ENCODE measurements around the gene KRT38. TPM values are rescaled to one million over a fixed set of nuclear protein-coding genes. Genes with fewer than 3 reads are reported as not detected.
"Not testable (repeated sequence)": the region's sequence is repeated elsewhere in the genome, so short reads cannot be mapped to it uniquely, and the experiment has no call there.

Gene KRT38
- total RNA-seq, 2 experiments from 2014 or later, result not detected

DNA sequence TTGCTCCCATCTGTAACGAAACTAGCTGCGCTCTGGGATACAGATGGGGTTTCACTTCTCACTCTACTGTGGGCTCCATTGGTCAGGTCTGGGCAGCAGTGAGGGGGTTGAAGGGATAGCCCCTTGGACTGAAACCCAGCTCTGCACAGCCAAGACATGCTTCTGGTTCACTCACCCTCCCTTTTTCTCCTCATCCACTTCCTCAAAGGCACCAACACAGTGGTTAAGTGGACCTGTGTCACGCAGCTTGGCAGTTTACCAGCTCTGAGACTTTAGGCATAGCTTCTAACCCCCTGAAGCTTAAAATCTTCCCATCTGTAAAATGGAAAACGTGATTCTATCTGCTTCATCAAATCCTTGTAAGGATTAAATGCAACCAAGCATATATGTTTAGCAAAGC, 11.5 kb upstream of the KRT38 start:
- CTCF ChIA-PET, result no interaction called here
- DNase-seq (no peak), ATAC-seq (no peak)
- Mint-ChIP-seq H3K9me3 (ENCODE audit: low read depth) (no peaks in the 10 kb centered on the region), H3K4me1 (no peaks in the 10 kb centered on the region), H3K27ac (no peak overlapping the region), H3K36me3 (no peaks in the 10 kb centered on the region), H3K27me3 (peaks cover 10% of the 10 kb centered on the region), H3K4me3 (no peak overlapping the region)

DNA sequence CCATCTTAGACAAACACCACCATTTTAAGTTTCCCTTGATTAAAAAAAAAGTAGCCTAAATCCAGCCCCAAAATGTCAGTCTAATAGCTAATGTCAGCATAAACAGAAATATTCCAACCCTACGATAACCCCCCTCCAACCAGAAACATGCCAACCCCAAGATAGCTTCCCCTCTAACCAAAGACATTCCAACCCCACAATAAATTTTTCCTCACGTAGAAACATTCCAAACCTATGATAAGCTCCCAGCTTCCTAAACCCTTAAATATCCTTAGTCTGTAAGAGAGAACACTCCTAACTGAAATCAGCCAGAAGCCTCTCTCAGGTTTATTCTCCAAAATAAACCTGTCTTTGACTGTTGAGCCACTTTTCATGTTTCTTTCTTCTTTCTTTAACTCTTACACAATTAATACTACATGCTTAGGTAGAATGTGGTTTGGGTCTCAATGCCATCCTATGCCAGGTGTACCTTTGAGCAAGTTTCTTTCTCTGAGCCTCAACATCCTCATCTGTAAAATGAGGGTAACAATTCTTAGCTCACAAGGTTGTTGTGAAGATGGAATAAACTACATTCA, 10.5 kb upstream of the KRT38 start:
- H3K4me3 Mint-ChIP-seq, result no peak overlapping the region
- DNase-seq, result no peak
- no peaks in the 10 kb centered on the region for H3K9me3 Mint-ChIP-seq (ENCODE audit: low read depth)
- H3K27ac Mint-ChIP-seq, result no peak overlapping the region
- no peaks in the 10 kb centered on the region for H3K36me3 Mint-ChIP-seq
- H3K27me3 Mint-ChIP-seq, result peaks cover 10% of the 10 kb centered on the region
- ATAC-seq, result no peak
- no peaks in the 10 kb centered on the region for H3K4me1 Mint-ChIP-seq
- CTCF ChIA-PET, result interaction anchor here (1.1 kb wide), 1 partner anchor 197 kb away, joined by 3 read pairs; no protein-coding TSS in a partner anchor

DNA sequence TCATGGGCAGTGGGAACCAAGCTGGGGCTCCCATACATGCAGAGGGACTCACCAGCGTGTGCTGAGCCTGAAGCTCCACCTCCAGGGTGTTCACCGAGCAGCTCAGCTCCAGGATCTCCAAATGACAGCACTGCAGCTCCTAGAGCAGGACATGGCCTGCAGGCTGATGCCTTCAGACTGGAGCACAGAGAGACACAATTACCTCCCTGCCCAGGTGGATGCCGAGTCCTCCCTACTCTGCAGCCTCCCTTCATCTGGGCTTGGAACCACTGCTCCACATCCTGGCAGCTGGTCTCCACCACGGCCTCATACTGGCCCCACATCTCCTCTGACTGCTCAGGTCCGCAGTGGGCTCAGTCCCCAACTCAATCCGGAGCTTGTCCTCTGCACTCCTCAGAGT, 8.2 kb upstream of the KRT38 start:
- no peak for DNase-seq
- no peak overlapping the region for H3K4me3 Mint-ChIP-seq
- peaks cover 13% of the 10 kb centered on the region for H3K27me3 Mint-ChIP-seq
- CTCF ChIA-PET, result no interaction called here
- H3K4me1 Mint-ChIP-seq, result no peaks in the 10 kb centered on the region
- ATAC-seq, result no peak
- H3K27ac Mint-ChIP-seq, result no peak overlapping the region
- no peaks in the 10 kb centered on the region for H3K36me3 Mint-ChIP-seq
- no peaks in the 10 kb centered on the region for H3K9me3 Mint-ChIP-seq (ENCODE audit: low read depth)

DNA sequence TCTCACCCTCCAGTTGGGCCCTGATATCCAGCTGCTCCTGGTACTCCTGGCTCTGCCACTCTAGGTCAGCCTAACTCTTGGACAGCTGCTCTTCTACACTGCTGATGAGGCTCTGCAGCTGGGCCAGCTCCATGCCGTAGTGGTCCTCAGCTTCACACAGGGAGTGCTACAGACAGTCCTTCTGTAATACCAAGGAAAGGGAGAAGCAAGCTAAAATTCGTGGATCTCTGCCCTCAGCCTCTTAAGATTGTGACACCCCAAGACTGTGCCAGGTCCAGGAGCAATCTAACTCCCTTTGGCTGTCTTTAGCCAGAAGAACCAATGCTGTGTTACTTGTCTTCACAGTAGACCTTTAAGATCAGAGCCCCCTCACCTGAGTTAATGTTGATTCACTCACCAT, 7.7 kb upstream of the KRT38 start:
- Mint-ChIP-seq H3K9me3 (ENCODE audit: low read depth) (no peaks in the 10 kb centered on the region), H3K4me3 (no peak overlapping the region)
- CTCF ChIA-PET, result no interaction called here

DNA sequence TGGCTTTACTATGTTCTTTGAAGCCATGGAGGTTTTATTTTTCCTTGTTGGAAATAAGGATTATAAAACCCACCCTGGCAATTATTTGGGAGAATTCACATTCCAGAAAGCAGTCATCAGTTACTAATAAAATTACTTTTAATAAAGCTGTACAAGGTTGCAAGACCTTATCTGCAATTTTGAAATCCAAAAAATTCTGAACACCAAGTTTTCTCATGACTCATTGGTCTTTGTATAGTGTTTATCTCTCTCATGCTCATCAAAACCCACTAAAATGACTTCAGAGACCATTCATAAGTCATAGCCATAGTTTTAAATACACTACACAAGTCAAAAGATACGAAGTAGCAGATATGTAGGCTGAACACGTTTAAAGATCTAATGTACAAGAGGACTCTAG, 6.0 kb upstream of the KRT38 start:
- no peak overlapping the region for H3K4me3 Mint-ChIP-seq
- no peaks in the 10 kb centered on the region for H3K9me3 Mint-ChIP-seq (ENCODE audit: low read depth)
- no peaks in the 10 kb centered on the region for H3K4me1 Mint-ChIP-seq
- H3K36me3 Mint-ChIP-seq, result no peaks in the 10 kb centered on the region
- CTCF ChIA-PET, result no interaction called here
- no peak overlapping the region for H3K27ac Mint-ChIP-seq
- peaks cover 28% of the 10 kb centered on the region for H3K27me3 Mint-ChIP-seq
- DNase-seq (no peak), ATAC-seq (no peak)

More for the DNA sequence above, 7.7 kb upstream of the KRT38 start:
- Mint-ChIP-seq H3K27ac (no peak overlapping the region), H3K4me1 (no peaks in the 10 kb centered on the region), H3K27me3 (peaks cover 15% of the 10 kb centered on the region), H3K36me3 (no peaks in the 10 kb centered on the region)
- DNase-seq (no peak), ATAC-seq (no peak)

DNA sequence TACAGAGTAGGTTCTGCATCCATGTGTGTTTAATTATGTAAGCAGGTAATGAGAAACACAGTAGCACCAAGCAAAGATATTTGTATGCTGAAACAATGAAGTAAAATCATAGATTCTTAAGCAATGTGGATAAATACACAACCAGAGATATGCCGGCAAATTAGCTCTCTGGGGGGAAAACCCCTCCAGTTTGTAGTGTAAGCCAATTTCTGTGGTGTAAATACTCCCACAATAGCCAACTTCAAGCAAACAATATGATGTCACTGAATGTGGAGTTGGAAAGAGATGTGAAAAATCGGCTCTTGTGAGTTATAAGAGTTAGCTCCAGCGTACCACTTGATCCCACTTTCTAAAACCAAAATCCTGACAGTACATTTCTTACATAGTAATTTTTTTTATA, 3.9 kb upstream of the KRT38 start:
- Mint-ChIP-seq H3K27me3 (peaks cover 27% of the 10 kb centered on the region), H3K27ac (no peak overlapping the region)
- DNase-seq, result no peak

DNA sequence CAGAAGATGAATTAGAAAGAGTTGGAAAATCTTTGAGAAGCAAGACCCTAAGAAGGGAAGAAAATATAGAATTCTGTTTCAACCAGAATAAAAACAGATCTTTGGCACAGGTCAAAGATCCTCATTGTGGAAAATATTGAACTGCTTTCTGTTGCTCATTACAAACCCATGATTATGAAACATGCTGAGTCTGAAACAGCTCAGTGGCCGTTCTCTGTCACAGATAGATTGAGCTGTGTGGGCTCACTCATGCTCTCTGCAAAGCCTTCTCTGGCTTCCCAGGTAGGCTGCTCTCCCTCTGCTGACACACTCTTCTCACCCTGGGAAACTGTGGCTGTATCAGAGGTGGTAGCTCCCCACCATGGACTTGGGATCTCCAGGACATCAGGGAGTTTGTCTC, 3.4 kb upstream of the KRT38 start:
- DNase-seq (no peak), ATAC-seq (no peak)
- Mint-ChIP-seq H3K9me3 (ENCODE audit: low read depth) (no peaks in the 10 kb centered on the region), H3K4me3 (no peak overlapping the region), H3K36me3 (no peaks in the 10 kb centered on the region), H3K4me1 (no peaks in the 10 kb centered on the region), H3K27ac (no peak overlapping the region), H3K27me3 (peaks cover 27% of the 10 kb centered on the region)
- CTCF ChIA-PET, result no interaction called here

More for the DNA sequence above, 3.9 kb upstream of the KRT38 start:
- CTCF ChIA-PET, result no interaction called here
- Mint-ChIP-seq H3K36me3 (no peaks in the 10 kb centered on the region), H3K4me3 (no peak overlapping the region), H3K9me3 (ENCODE audit: low read depth) (no peaks in the 10 kb centered on the region), H3K4me1 (no peaks in the 10 kb centered on the region)
- ATAC-seq, result no peak

DNA sequence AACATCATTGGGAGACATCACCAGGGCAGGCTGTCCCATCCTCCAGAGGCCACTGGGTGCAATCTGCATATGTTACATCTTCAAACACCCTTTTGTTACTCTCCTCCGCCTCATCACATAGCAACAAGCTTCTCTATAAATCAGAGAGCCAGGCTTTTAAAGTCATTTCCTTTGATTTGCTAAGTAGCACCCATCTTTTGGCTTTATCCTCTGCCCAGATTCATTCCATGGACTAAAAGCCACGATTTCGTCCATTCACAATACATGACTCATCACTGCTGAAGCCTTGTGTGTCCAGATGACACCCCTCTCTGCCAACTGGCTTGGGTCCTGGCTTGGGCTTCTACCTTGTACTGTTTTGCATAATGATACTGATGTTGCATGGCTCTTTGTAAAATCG, 2.0 kb upstream of the KRT38 start:
- Mint-ChIP-seq H3K27me3 (peaks cover 27% of the 10 kb centered on the region), H3K27ac (no peak overlapping the region), H3K9me3 (ENCODE audit: low read depth) (no peaks in the 10 kb centered on the region), H3K4me1 (no peaks in the 10 kb centered on the region), H3K4me3 (no peak overlapping the region), H3K36me3 (no peaks in the 10 kb centered on the region)
- no peak for DNase-seq
- CTCF ChIA-PET, result no interaction called here
- ATAC-seq, result no peak

DNA sequence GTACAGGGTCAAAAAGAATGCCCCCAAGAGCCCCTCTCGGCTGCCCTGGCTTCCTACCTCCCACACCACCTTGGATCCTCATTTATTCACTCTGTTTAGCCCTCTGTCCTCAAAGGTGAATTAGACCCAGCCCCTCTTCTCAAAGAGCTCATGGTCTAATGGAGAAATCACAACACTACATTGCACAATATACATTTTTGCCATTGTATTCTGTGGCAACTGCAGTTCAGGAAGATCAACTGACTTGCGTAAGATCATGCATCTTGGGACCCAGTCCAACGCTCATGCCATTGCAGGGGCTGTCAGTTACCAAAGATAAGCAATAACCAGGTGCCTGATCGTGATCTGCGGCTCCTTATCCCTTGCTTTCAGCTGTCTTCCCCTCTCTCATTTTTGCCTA, 1.4 kb downstream of the KRT38 start:
- Mint-ChIP-seq H3K4me3 (no peak overlapping the region), H3K36me3 (no peaks in the 10 kb centered on the region), H3K4me1 (no peaks in the 10 kb centered on the region), H3K27ac (no peak overlapping the region), H3K9me3 (ENCODE audit: low read depth) (no peaks in the 10 kb centered on the region), H3K27me3 (peaks cover 24% of the 10 kb centered on the region)
- ATAC-seq (no peak), DNase-seq (no peak)
- CTCF ChIA-PET, result interaction anchor here (0.7 kb wide), 1 partner anchor 438 kb away, joined by 3 read pairs; no protein-coding TSS in a partner anchor

DNA sequence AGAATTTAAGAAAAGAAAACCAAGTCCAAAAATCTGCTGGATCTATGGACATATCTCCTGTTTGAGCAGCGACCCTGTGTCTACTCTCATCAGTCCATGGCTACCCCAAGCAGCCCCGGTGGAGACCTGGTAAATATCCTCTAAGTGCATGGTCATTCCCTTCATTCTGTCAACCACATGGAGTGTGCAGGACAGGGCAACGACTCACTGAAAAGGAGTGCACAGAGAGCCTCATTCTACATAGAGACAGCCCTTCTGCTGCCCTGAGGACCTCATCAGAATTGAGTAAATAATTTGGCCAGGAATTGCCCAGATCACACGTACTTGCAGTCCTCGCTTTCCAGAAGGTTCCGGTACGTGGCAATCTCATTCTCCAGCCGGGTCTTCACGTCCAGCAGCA, 3.0 kb downstream of the KRT38 start:
- no peaks in the 10 kb centered on the region for H3K36me3 Mint-ChIP-seq
- no peak overlapping the region for H3K4me3 Mint-ChIP-seq
- CTCF ChIA-PET, result no interaction called here
- ATAC-seq, result no peak
- no peak overlapping the region for H3K27ac Mint-ChIP-seq
- no peaks in the 10 kb centered on the region for H3K4me1 Mint-ChIP-seq
- H3K27me3 Mint-ChIP-seq, result peaks cover 16% of the 10 kb centered on the region
- H3K9me3 Mint-ChIP-seq (ENCODE audit: low read depth), result no peaks in the 10 kb centered on the region
- DNase-seq, result no peak

DNA sequence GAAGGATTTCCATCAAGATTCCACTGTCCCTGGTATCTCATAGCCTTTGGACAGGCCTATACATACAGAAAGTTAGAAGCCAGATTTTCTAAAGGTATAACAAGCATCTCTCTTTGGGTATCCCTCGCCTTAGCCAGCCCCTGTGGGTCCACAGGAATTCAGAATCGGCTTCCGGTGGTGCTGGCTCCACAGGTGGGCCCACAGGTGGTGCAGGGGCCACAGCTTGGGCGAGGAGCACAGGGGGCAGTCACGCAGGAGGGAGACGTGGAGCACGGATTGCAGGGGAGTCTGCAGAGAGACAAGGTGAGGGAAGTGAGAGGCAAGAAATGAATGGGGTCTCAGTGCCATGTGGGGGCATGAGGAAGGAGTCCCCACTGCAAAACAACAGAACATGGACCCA, 3.5 kb downstream of the KRT38 start:
- H3K27ac Mint-ChIP-seq, result no peak overlapping the region
- no peaks in the 10 kb centered on the region for H3K9me3 Mint-ChIP-seq (ENCODE audit: low read depth)
- no peak overlapping the region for H3K4me3 Mint-ChIP-seq
- H3K27me3 Mint-ChIP-seq, result peaks cover 13% of the 10 kb centered on the region
- no peaks in the 10 kb centered on the region for H3K36me3 Mint-ChIP-seq
- CTCF ChIA-PET, result no interaction called here
- no peaks in the 10 kb centered on the region for H3K4me1 Mint-ChIP-seq
- no peak for DNase-seq
- no peak for ATAC-seq

DNA sequence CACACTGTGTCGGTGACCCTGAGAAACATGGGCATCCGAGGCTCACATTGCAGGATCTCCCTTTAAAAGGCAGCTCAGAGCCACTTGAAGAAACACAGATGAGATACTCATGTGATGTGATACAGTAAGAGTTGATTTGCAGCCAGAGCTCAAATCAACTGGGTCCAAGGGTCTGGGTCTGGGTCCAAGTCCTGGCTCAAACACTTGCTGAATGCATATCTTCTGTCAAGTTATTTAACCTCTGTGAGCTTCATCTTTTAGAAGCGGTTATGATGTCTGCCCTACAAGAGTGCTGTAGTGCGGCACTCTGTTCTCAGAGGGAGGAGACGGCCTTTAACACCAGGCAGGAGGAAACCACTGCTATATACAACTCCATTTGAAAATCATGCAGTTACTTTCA, 6.4 kb downstream of the KRT38 start:
- Mint-ChIP-seq H3K4me1 (no peaks in the 10 kb centered on the region), H3K9me3 (ENCODE audit: low read depth) (no peaks in the 10 kb centered on the region), H3K4me3 (no peak overlapping the region), H3K36me3 (no peaks in the 10 kb centered on the region), H3K27ac (no peak overlapping the region), H3K27me3 (peaks cover 6% of the 10 kb centered on the region)
- CTCF ChIA-PET, result interaction anchor here (1.0 kb wide), 1 partner anchor 104 kb away, joined by 4 read pairs; no protein-coding TSS in a partner anchor
- ATAC-seq (no peak), DNase-seq (no peak)

DNA sequence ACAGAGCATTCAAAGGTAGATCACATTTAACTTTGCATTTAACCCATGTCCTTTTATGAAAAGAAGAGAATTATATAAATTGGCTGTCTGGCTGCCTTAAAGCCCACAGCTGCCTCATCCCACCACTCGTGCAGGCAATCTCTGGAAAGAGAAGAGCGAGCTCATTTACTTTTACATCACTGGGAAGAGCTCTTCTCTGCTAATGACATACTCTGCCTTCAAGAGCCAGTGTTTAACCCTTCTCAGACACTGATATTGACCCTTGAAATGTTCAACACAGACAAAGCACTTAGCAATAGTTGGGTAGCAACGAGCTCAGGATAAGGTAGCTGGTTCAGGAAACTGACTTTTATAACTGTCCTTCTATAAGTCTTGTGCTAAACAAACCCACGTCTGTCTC, 6.8 kb downstream of the KRT38 start:
- no peaks in the 10 kb centered on the region for H3K36me3 Mint-ChIP-seq
- no peaks in the 10 kb centered on the region for H3K9me3 Mint-ChIP-seq (ENCODE audit: low read depth)
- ATAC-seq (no peak), DNase-seq (no peak)
- no peak overlapping the region for H3K27ac Mint-ChIP-seq
- CTCF ChIA-PET, result interaction anchor here (0.6 kb wide), 1 partner anchor 563 kb away, joined by 3 read pairs; no protein-coding TSS in a partner anchor
- peaks cover 6% of the 10 kb centered on the region for H3K27me3 Mint-ChIP-seq
- no peaks in the 10 kb centered on the region for H3K4me1 Mint-ChIP-seq
- H3K4me3 Mint-ChIP-seq, result no peak overlapping the region

DNA sequence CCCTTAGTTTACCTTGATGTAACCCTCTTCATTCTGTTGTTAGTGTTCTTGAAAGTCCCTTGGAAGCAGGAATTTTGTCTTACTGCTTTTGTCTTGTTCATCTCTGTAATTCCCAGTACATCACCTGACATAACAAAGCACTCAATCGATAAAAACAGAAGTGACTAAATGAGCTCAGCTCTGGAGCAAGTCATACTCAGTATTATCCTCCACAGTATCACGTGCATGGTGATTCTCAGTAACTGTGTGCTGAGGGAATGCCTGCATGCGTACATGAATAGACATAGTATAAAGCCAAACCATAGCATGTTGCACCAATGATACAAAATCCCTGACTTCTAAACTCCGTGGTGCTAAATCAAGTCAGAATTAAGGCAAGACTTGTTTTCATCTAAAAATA, 7.2 kb downstream of the KRT38 start:
- ATAC-seq (no peak), DNase-seq (no peak)
- Mint-ChIP-seq H3K36me3 (no peaks in the 10 kb centered on the region), H3K27ac (no peak overlapping the region), H3K4me3 (no peak overlapping the region), H3K9me3 (ENCODE audit: low read depth) (no peaks in the 10 kb centered on the region), H3K27me3 (peaks cover 10% of the 10 kb centered on the region), H3K4me1 (no peaks in the 10 kb centered on the region)
- CTCF ChIA-PET, result interaction anchor here (0.6 kb wide), 1 partner anchor 563 kb away, joined by 3 read pairs; no protein-coding TSS in a partner anchor

DNA sequence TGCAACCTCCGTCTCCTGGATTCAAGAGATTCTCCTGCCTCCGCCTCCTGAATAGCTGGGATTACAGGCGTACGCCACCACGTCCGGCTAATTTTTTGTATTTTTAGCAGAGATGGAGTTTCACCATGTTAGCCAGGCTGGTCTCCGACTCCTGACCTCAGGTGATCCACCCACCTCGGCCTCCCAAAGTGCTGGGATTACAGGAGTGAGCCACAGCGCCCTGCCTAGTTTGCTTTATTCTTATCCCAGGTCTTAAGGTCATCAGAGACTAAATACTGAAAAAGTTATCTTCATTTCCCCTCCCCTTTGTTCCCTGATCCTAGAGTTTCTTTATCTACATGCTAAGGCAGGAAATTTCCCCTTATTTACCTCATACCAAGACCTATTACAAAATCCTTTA, 10.4 kb downstream of the KRT38 start:
- H3K27ac Mint-ChIP-seq, result not testable (repeated sequence)

More for the DNA sequence above, 10.4 kb downstream of the KRT38 start:
- H3K9me3 Mint-ChIP-seq (ENCODE audit: low read depth); H3K27me3 Mint-ChIP-seq; DNase-seq; CTCF ChIA-PET; H3K4me3 Mint-ChIP-seq; H3K4me1 Mint-ChIP-seq; H3K36me3 Mint-ChIP-seq; ATAC-seq: not testable (repeated sequence)

All from activated CD8-positive, alpha-beta memory T cell treated with anti-CD3 and anti-CD28 coated beads, Interleukin-2, amount 10 ng/mL, durations not matched to agents 7 days and 5 days (primary cell).